Endothelial cell (in vitro differentiated cells): Measurements from ENCODE around the gene FCRL3. TPM values are rescaled to one million over a fixed set of nuclear protein-coding genes. Genes with fewer than 3 reads are reported as not detected.

Experiments
- DNase-seq: peaks from one replicate; pipeline ENCODE4 v3.0.0; 2021; ENCODE audit warnings: low spot score
- H3K27ac Mint-ChIP-seq: one replicate; pipeline ENCODE4 v1.8.0; 2021; ENCODE audit warnings: mixed read lengths, inconsistent platforms; ENCODE audit not compliant: unreplicated experiment
- H3K27me3 Mint-ChIP-seq: one replicate; pipeline ENCODE4 v1.8.0; 2021; ENCODE audit warnings: mild to moderate bottlenecking, moderate library complexity, mixed read lengths, inconsistent platforms; ENCODE audit not compliant: unreplicated experiment
- H3K36me3 Mint-ChIP-seq: one replicate; pipeline ENCODE4 v1.8.0; 2021; ENCODE audit warnings: mild to moderate bottlenecking, low read depth, mixed read lengths, inconsistent platforms; ENCODE audit not compliant: unreplicated experiment
- H3K4me1 Mint-ChIP-seq: one replicate; pipeline ENCODE4 v1.8.0; 2021; ENCODE audit warnings: mild to moderate bottlenecking, mixed read lengths, inconsistent platforms; ENCODE audit not compliant: unreplicated experiment
- H3K4me3 Mint-ChIP-seq: one replicate; pipeline ENCODE4 v1.8.0; 2021; ENCODE audit warnings: mild to moderate bottlenecking, mixed read lengths, inconsistent platforms; ENCODE audit not compliant: unreplicated experiment
- H3K9me3 Mint-ChIP-seq: one replicate; pipeline ENCODE4 v1.8.0; 2021; ENCODE audit warnings: mixed read lengths, inconsistent platforms; ENCODE audit not compliant: unreplicated experiment
- total RNA-seq: library from RNA; stranded (reverse); fragmentation: NEBNext Ultra II Directional; extraction: Animal tissue kit (Norgen Biotek cat#: 25700); gene quantifications from one replicate; pipeline ENCODE4 v1.2.1, GENCODE V29; 2021; ENCODE audit not compliant: unreplicated experiment
- TF ChIP-seq, protein P1 (sequence below): fragments of 200-600 bp; sonication (generic); IDR thresholded peaks from one replicate; pipeline ENCODE4 v1.5.0; 2021; ENCODE audit warnings: antibody characterized with exemption; ENCODE audit not compliant: unreplicated experiment

Gene FCRL3
- total RNA-seq, 1 donor from 2014 or later, result not detected

- TF ChIP-seq, protein P1, sequence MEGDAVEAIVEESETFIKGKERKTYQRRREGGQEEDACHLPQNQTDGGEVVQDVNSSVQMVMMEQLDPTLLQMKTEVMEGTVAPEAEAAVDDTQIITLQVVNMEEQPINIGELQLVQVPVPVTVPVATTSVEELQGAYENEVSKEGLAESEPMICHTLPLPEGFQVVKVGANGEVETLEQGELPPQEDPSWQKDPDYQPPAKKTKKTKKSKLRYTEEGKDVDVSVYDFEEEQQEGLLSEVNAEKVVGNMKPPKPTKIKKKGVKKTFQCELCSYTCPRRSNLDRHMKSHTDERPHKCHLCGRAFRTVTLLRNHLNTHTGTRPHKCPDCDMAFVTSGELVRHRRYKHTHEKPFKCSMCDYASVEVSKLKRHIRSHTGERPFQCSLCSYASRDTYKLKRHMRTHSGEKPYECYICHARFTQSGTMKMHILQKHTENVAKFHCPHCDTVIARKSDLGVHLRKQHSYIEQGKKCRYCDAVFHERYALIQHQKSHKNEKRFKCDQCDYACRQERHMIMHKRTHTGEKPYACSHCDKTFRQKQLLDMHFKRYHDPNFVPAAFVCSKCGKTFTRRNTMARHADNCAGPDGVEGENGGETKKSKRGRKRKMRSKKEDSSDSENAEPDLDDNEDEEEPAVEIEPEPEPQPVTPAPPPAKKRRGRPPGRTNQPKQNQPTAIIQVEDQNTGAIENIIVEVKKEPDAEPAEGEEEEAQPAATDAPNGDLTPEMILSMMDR, result no peak
- Mint-ChIP-seq H3K9me3 (no peaks in the 10 kb centered on the region), H3K4me1 (no peaks in the 10 kb centered on the region), H3K36me3 (peaks cover under 1% of the 10 kb centered on the region), H3K27me3 (no peaks in the 10 kb centered on the region), H3K4me3 (no peak overlapping the region), H3K27ac (no peak overlapping the region)
- no peak for DNase-seq
Measured at GRCh38 chr1:157715736-157716135, 15.2 kb upstream of the FCRL3 start.

DNA sequence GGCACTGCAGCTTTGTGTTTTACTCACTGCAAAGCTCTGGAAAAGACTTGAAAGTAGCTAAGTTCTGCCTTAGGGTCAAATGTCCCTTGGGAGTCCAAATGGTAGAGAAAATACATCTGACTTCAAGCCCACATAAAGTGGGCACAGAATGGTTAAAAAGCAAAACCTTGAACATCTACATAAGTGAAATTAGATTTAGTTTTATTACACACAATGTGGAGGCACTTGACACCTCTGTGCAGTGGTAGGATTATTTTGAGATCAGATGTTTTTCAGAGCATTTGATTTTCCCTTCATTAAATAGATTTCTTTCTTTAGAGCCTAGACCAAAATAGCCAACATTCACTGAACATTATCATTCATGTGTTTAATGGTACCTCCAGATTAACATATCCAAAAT is 11.2 kb upstream of the FCRL3 start:
- Mint-ChIP-seq H3K36me3 (no peaks in the 10 kb centered on the region), H3K9me3 (no peaks in the 10 kb centered on the region), H3K4me1 (no peaks in the 10 kb centered on the region), H3K27me3 (no peaks in the 10 kb centered on the region), H3K27ac (no peak overlapping the region), H3K4me3 (no peak overlapping the region)
- TF ChIP-seq, protein P1, result no peak
- DNase-seq, result no peak

- Mint-ChIP-seq H3K4me3 (no peak overlapping the region), H3K36me3 (no peaks in the 10 kb centered on the region), H3K27ac (no peak overlapping the region), H3K9me3 (no peaks in the 10 kb centered on the region), H3K27me3 (no peaks in the 10 kb centered on the region), H3K4me1 (no peaks in the 10 kb centered on the region)
- TF ChIP-seq, protein P1, result no peak
- no peak for DNase-seq
Measured at GRCh38 chr1:157704878-157705277, 4.3 kb upstream of the FCRL3 start.

GRCh38 chr1:157703981-157704380 is 3.4 kb upstream of the FCRL3 start:
- H3K4me1 Mint-ChIP-seq, result no peaks in the 10 kb centered on the region

GRCh38 chr1:157702308-157702825 is 1.8 kb upstream of the FCRL3 start:
- no peak overlapping the region for H3K27ac Mint-ChIP-seq
- no peaks in the 10 kb centered on the region for H3K9me3 Mint-ChIP-seq
- H3K27me3 Mint-ChIP-seq, result peaks cover 1% of the 10 kb centered on the region
- H3K36me3 Mint-ChIP-seq, result no peaks in the 10 kb centered on the region
- no peak overlapping the region for H3K4me3 Mint-ChIP-seq
- no peak for DNase-seq
- peaks cover 8% of the 10 kb centered on the region for H3K4me1 Mint-ChIP-seq
- TF ChIP-seq, protein P1, result no peak

More at GRCh38 chr1:157703981-157704380, 3.4 kb upstream of the FCRL3 start:
- no peaks in the 10 kb centered on the region for H3K36me3 Mint-ChIP-seq
- no peaks in the 10 kb centered on the region for H3K27me3 Mint-ChIP-seq
- no peak overlapping the region for H3K4me3 Mint-ChIP-seq
- DNase-seq, result no peak
- no peaks in the 10 kb centered on the region for H3K9me3 Mint-ChIP-seq
- TF ChIP-seq, protein P1, result no peak
- H3K27ac Mint-ChIP-seq, result no peak overlapping the region
